NCI-H2081 (cell line): Measurements from ENCODE around the gene STEAP1B.

ENCODE experiments used
- DNase-seq, 2 experiments: peaks; one replicate each; lab custom pipeline; 2025; lab: John Stamatoyannopoulos, UW

STEAP1B gene

GRCh38 chr7:22400936-22401553, 98.9 kb downstream of the STEAP1B start:
- DNase-seq, result no peak

DNA sequence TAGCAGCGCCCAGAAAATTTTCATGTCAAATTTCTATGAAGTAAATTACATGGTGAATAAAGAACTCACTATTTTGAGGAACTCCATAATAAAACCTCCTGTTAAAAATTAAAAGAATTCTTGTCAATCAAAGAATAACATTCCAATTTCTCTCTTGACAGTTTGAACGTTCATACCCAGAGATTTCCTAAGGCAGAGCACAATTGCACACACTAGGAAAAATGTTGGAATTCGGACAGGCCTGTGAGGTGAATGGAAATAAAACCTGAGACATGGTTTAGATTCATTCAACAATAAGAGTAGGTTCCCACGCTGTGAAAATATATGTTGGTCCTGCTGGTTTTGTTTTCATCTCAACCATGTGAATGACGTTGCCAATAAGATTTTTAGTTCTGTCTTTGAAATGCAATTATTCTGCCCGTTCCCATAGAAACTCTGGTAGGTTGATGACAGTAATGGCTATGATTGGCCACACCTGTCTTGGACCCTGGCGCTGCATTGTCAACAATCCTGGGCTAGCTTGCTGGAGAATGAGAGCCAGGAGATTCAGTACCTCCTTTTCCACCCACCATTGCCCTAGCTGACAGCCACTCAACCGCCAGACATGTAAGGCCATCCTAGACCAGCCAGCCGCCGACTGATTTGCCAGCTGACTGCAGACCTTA, 99.7 kb downstream of the STEAP1B start:
- DNase-seq, result no peak

DNA sequence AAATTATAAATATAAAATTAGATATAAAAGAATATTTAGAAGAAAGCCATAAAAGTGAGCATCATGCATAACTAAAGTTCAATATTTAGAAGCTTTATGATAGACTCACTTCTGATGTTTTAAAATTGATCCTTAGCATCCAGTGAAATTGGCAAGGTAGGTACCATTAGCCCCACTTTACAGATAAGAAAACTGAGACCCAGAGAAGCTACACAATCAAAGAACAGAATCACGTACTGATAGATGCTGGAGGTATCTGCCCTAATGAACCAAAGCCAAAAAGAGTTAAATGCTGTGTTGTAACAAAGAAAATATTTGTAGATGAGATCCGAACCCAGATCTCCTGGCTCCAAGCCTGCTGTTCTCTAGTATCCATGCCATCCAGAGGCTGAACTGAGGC, 100.4 kb downstream of the STEAP1B start:
- no peak for DNase-seq

DNA sequence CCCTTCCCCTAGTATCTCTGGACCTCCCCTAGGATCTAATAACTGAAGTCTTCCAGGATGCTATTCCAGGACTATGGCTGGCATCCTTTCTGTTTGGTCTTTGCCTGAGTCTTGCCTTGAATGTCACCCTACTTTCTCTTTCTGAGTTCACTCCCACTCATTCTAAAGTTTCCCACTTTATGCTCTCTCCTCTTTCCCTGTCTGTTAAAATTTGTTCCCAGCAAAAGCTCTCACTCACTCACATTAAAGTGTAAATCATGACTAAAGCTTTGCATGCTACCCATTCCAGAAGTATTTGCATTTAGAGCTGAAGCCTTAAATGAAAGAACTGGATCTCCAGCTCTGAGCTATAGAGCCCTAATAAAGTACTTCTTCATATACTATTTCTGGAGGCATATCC, 100.9 kb downstream of the STEAP1B start:
- DNase-seq, result no peak

DNA sequence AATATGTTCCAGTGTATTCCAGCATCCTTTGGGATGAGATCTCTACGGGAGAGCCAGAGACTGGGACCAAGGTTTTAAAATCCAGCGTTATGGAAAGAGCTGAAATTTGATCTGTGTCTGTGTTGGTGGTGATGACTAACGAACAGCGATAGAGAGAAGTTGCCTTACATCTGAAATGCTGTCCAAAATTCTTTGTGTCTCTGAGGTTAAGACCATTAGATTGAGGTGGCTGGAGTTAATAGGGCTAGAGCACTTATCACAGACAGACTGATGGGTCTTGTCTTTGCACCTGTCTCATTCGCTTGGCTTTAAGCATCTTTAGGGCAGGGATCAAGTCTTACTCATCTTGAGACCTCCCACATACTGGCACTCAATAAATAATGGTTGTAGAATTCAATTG, 102.0 kb downstream of the STEAP1B start:
- DNase-seq, result no peak

GRCh38 chr7:22395222-22395621, 104.8 kb downstream of the STEAP1B start:
- no peak for DNase-seq

DNA sequence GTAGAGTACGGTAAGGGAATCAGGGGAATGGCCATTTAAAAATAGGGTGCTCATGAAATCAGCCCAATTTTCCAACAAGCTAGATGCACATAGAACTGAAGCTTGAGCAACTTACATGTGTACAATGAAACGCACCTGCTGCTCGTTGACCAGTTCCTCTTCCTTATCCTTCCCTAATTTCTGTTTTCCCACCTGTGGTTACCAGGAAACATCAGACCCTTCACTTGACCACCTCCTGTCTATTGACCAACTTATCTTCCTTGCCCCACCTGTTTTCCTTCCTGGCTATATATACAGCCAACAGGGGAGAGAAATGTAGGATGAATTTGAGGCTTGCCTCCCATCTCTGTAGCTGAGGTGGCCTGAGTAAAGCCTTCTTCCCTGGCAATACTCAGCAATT, 105.2 kb downstream of the STEAP1B start:
- no peak for DNase-seq

DNA sequence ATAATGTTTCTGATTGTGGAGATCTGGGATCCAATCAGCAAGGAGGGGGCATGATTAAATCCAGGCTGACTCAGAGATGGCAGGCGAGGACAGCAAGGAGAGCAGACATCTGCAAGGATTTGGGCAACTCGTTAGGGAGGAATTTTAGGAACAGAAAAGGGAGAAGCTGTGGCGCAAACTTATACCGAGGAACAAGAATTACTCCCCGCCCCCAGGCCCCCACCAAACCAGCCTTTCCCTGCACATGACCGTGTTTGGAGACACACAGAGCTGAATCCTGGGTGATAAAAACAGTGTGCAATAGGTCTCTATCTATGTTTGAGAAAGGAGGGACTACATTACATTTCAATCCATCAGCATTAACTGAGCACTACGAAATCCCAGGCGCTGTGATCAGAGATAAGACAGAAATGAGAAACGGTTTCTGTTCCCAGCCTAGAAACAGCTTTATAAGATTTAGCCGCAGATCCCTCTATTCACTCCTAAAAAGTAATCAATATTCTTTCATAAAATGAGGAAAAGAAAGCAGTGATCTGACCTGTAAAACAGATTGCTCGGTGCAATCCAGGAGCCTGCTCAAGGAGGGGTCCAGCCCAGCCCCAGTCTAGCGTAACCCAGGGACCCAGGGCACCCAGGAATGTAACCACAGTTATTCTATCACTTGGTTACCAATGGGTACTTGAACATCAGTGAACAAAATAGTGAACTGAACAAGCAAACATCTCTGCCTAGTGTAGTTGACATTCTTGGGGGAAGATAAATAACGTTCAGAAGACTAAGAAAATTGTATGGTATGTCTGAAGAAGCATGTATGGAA, 105.9 kb downstream of the STEAP1B start:
- no peak for DNase-seq

DNA sequence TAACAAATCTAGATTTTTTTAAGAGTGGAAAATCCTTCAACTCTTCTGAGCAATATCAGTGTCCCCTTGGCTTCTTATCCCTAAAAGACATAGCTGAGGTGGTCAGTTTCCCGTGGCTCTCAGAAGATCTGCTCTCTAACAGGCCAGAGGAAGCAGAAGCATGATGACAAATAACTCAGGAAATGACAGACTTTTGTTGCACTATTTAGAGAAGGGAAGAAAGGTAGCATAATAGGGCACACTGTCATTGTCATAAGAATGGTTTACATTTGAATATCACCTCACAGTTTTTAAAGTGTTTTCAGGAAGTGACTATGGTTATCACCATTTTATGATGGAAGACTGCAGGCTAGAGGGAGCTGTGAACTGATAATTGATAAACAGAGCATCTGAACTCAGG, 109.5 kb downstream of the STEAP1B start:
- DNase-seq, result no peak

DNA sequence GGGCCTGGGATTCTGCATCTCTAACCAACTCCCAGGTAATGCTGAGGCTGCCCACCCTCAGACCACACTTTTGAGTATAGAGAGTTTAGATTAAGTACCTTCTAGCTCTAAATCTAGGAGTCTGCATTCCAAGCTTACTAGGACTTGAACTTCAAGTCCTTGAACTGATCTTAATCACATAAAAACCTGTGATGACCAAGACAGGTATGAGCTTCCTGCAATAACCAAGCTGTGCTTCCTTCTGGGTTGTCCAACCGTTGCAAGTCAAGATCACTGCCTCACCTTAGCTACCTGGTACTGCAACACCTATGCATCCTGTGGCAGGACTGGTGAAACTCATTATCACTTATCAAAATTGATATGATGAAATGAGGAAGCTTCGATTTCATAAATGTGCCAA, 110.1 kb downstream of the STEAP1B start:
- DNase-seq, result no peak

- no peak for DNase-seq
Observed at GRCh38 chr7:22387583-22387982, 112.4 kb downstream of the STEAP1B start.

DNA sequence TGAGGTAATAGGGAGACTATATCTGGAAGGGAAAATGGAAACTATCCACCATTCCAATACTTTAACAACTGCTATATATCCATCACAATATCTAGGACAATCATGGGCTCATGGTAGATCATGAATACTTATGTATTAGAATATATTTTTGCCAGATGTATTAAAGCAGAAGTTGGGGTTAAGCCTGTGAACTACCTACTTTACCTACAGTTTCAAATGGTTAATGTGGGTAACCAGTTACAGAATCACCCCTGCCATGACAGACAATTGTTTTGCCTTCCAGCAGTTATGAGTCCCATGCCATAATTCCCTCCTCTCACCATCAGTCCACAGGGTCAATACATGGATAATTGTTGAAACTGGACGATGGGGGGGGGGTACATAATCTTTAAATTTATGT, 113.1 kb downstream of the STEAP1B start:
- DNase-seq, result no peak

- no peak for DNase-seq
Observed at GRCh38 chr7:22386206-22386858, 113.7 kb downstream of the STEAP1B start.

- no peak for DNase-seq
Observed at GRCh38 chr7:22385326-22385725, 114.7 kb downstream of the STEAP1B start.

- DNase-seq, result no peak
Observed at GRCh38 chr7:22380333-22380732, 119.7 kb downstream of the STEAP1B start.

DNA sequence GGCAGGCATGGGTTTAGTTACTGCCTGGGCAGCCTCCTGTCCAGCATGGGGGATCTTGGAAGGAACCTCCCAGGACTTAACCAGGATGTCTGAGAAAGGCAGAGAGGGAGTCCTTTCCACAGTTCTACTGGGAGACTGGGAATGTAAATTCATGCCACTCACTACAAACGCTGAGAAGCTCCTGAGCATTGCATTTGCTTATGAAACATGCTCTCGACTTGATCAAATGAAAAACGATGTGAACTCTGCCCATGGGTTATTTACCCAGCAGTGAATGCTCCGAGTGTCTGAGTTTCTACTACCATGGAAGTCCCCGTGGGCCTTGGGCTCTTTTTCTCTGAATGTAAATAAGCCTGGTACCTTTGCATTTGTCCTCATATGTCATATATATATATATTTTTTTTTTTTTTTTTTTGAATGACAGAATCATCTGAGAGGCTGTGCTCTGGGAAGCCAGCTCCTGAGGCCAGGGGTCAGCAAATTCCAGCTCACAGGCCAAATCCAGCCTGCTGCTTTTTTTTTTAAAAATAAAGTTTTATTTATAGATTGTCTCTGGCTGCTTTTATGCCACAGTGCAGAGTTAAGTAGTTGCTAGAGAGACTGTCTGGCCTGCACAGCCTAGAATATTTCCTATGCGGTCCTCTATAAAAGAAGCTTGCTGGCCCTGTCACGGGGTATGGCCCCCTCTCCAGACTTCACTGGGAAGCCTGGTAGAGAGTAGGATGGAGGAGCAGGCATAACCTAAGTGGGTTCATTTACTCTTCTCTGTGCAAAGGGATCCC, 121.6 kb downstream of the STEAP1B start:
- DNase-seq, result no peak

- DNase-seq, result no peak
Observed at GRCh38 chr7:22377703-22378102, 122.3 kb downstream of the STEAP1B start.

DNA sequence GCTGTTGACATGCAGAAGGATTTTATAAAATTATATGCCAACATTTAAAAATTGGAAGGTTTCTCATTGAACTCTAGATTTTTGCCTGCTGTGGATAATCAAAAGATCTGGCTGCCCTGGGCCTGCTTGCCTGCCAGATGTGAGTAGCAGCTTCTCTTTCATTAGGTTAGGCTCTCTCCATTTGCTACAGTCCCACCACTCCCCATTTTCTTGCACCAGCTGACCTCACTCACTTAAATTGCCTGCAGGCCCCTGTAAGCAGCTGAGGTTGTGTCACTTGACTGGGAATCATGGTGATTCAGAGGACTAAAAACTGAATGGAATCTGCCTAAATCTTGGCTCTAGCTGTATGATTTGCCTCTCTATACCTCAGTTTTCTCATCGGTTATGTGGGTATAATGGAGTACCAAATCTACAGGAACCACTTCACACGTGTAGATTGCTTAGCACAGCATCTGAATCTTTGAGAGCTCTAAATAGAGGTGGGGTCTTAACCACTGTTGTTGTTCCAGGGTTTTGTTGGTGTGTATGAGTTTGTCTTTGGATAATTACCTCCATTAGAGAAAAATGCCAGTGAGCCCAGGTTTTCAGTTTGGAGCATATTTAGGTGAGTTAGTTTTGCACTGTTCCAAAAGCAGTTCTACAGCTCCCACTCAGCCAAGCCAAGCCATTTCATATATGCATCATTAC, 124.5 kb downstream of the STEAP1B start:
- DNase-seq, result no peak

DNA sequence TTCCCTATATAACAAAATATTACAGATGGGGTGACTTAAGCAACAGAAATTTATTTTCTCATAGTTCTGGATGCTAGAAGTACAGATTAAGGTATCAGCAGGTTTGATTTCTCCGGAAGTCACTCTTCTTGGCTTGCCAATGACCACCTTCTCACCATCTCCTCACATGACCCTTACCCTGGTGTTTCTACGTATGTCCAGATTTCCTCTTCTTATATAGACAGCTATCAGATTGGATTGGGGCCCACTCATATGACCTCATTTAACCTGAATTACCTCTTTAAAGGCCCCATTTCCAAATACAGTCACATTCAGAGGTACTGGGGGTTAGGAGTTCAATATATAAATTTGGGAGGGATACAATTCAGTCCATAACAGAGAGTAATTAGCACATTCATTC, 126.1 kb downstream of the STEAP1B start:
- no peak for DNase-seq

- no peak for DNase-seq
Observed at GRCh38 chr7:22373388-22373787, 126.6 kb downstream of the STEAP1B start.

DNA sequence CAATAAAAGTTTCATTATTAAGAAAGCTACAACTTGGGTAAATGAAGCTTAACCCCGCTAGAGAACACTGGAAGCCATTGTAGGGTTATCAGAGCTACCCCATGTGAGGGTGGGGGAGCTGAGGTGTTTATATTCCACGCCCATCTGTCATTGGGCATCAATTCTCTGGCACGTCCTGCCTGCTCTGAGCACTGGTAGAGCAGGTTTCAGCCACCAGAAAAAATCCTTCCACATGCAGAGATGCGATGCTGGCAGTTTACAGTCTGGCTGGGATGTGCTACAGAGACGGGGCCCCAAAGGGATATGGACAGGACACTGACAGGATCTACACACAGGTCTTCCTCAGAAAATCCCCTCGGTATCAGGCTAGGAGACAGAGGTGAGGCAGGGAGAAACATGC, 127.1 kb downstream of the STEAP1B start:
- DNase-seq, result no peak
